GM18526 (cell line): ENCODE results near the gene INVS.

ENCODE experiments used
- POLR2A ChIP-seq: IDR thresholded peaks from 3 replicates; pipeline ENCODE4 v1.6.1; 2011; ENCODE audit not compliant: insufficient read length; ENCODE audit errors: extremely low read depth

INVS gene

DNA sequence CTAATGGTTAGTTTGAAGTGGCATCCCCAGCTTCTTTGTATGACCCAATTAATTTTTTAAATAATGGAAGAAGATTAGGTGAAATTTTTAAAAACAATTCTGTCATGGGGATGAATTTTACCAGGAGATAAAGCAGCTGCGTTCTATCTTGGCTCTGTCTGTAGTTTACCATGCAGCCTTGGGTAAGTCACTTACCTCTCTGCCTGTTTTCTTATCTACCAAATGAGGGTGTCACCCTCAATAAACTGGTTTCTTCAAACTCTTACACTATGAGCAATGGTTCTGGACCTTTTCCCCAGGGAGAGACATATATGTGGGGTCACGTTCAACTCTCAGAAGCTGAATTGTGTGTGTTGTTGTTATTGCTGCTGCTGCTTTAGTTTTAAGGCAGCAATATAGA lies 182.0 kb downstream of the INVS start:
- no peak for TF ChIP-seq POLR2A

DNA sequence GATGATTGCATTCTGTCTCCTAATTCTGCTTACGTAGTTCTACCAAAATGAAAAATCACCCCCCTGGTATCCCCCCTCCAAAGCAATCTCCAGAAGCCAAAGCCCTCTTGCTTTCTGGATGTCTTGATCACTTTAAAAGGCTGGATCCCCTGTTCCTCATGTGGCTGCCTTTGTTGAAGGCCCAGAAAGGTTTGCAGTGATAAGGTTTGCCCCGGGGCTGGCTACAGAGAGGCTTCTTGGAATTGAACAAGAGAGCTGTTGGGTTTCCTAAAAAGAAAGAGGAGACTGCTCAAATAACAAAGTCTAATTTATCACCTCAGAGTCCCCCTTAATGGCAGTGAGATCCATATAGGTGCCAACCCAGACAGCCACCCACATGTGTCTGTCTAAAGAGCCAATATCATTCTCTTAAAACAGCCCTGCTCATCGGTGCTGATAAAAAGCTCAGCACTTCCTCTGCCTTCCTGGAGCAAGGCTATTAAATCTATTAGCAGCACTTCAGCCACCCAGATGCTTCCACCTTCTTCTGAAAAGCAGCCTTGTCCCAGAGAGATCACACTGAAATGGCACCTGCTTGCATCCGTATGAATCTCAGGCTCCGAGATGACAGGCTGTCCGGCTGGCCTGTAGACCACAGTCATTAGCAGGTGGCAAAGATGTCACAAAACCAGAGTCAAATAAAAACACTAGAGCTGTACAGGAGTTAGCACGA lies 182.8 kb downstream of the INVS start:
- no peak for TF ChIP-seq POLR2A

DNA sequence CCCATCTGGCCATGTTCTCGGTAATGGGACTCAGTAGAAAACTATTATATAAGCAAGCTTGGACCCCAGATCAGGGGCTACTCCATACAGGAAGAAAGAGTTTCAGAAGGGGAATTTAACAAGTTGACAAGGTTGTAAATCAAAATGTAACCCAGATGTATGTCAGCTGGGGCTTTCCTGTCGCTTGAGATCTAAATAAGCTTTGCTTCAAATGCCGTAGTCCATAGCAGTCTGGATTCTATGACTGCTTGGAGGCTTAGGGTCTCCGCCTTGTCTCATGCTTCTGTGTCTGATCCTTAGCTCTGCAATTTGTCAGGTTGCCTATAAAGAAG lies 183.3 kb downstream of the INVS start:
- TF ChIP-seq POLR2A = no peak

DNA sequence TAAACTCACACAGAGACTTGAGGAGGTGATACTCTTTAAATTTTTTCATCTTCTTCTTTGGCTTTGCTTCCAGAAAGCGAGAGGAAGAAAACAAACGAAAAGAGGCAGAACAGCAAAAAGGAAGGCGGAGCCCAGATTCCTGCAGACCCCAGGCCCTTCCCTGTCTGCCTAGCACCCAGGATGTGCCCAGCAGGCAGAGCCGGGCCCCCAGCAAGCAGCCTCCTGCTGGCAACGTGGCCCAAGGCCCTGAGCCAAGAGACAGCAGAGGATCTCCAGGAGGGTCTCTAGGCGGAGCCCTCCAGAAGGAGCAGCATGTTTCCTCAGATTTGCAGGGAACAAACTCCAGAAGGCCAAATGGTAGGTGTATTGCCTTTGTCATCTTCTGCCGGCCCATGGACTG lies 185.2 kb downstream of the INVS start:
- no peak for TF ChIP-seq POLR2A

DNA sequence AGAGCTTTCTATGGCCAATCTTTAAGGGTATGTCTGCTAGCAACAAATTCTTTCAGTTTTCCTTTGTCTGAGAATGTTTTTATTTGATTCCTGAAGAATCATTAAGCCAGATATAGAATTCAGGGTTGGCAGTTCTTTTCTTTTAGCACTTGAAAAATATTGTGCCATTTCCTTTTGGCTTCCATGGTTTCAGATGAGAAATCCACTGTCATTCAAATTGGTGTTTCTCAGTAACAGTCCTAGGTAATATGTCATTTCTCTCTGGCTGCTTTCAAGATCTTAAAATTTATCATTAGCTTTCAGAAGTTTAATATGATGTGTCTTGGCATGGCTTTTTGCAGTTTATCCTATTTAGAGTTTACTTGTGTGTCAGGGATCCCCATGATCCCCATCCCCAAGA lies 186.0 kb downstream of the INVS start:
- TF ChIP-seq POLR2A = no peak

DNA sequence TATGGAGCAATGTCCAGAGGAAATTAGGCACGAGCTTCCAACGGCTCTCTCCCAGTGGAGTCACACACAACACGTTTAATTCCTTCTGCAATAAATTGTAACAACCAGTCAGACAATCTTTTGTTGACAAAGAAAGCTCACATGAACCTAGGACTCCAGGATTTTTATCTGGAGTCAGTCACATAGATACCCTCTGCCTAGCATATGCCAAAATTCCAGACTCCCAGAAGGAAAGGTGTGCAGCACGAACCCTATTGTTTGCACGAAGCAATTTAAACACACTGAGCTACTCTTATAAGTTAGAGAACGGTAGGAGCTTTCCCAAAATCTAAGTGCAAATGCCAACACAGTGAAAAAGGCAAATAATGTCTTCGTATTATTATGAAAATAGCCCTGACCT lies 186.6 kb downstream of the INVS start:
- no peak for TF ChIP-seq POLR2A

DNA sequence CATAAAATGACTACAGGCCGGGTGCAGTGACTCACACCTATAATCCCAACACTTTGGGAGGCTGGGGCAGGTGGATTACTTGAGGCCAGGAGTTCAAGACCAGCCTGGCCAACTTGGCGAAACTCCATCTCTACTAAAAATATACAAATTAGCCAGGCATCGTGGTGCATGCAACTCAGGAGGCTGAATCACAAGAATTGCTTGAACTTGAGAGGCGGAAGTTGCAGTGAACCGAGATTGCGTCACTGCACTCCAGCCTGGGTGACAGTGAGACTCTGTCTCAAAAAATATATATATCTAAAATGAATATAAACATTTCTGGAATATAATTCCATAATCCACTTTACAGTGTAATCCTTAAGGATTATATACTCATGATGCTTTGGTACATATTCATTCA lies 187.2 kb downstream of the INVS start:
- no peak for TF ChIP-seq POLR2A

DNA sequence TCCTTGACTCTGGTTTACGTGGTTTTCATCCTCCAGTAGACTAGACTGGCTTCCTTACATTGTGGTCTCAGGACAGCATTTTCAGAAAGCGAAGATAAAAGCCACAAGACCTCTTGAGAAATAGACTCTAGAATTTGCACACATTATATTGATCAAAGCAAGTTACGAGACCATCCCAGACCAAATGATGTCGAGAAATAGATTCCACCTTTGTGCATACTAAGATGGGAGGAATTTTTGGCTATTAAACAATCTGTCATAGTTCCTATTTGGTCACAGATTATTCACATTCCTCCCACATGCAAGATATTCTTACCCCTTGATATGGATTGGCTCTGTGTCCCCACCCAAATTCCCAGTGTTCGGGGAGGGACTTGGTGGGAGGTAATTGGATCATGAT lies 188.1 kb downstream of the INVS start:
- TF ChIP-seq POLR2A = no peak

DNA sequence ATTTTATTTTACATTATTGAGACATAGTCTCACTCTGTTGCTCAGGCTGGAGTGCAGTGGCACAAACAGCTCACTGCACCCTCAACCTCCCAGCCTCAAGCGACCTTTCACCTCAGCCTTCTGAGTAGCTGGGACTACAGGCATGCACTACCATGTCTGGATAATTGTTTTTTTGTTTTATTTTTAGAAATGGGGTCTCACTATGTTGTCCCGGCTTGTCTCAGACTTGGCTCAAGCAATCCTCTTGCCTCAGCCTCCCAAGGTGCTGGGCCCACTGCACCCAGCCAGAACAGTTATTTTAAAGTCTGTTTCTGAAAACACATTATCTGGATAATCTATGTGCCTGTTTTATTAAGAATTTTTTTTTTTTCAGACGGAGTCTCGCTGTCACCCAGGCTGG lies 191.7 kb downstream of the INVS start:
- TF ChIP-seq POLR2A = no peak

DNA sequence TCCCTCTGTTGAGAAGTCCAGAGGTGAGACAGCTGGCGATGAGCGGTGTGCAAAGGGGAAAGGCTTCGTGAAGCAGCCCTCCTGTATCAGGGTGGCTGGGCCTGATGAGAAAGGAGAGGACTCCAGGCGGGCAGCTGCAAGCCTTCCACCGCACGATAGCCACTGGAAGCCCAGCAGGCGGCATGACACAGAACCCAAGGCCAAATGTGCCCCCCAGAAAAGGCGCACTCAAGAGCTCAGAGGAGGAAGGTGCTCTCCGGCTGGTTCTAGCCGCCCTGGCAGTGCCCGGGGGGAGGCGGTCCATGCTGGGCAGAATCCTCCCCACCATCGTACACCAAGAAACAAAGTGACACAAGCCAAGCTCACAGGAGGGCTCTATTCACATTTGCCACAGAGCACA lies 193.4 kb downstream of the INVS start:
- TF ChIP-seq POLR2A = no peak

DNA sequence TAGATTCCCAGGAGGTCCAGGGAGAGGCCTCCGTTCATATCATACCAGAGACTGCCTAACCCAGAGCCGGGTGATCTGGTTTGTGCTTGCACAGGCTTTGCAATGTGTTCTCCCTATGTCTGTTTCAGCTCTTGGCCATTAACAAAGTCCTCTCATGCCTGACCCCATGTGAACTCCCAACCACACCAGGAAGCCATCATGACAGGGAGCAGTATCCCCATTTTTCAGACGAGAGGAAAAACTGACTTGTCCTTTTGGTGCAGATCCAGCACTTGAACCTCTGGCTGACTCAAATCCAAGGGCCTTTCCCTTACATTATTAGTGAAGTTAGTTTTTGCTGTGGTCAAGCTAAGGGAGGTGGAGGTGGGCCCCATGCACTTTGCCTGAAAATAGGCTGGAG lies 195.3 kb downstream of the INVS start:
- TF ChIP-seq POLR2A = no peak

DNA sequence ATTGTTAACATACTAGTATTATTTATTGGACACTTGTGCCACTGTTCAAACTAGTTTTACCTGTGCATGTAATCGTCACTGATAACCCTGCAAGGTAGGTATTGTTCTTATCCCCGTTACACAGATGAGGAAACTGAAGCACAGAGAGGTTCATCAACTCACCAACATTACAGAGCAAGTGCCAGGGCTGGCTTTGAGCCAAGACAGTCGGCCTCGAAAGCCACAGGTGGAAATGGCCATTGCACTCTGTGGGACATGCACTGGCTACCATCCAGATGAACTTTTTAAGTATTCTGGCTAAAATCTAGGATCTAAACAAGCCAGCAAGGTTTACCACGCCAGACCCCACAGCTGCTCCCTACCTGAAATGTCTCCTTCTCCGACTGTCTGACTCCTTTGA lies 195.8 kb downstream of the INVS start:
- TF ChIP-seq POLR2A = no peak

DNA sequence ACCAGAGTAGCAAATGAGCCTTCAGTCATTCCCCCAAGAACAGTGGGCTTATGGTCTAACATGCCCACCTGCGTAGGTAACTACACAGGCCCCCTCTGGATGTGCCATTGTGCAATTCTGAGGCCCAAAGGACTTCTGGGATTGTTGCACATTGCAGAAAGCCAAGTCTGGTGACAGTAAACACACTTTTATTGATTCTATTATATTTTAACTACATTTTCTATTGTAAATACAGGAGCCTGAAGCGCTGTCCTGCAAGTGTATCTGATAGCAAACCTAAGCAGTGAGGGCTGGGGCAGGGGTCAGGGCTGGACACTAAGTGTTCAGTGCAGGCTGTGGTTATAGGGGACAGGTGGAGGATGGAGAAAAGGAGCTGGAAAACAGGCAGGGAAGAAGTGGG lies 196.2 kb downstream of the INVS start:
- no peak for TF ChIP-seq POLR2A

DNA sequence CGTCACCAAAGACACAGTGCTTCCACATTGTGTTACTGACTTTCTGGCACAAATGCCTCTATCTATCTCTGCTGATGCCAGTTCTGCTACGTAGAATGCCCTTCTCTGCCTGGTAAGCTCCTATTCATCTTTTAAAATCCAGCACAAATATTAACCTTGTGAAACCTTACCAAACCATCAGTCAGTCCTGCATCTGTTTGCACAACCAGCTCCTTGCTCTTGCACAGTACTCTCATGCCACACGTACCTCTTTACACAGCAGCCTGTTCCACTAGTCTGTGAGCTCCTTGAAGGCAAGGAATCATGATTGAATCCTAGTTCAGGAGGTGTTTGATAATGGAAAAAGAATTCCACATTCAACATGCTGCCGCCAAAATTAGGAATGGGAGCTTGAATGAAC lies 197.4 kb downstream of the INVS start:
- no peak for TF ChIP-seq POLR2A

DNA sequence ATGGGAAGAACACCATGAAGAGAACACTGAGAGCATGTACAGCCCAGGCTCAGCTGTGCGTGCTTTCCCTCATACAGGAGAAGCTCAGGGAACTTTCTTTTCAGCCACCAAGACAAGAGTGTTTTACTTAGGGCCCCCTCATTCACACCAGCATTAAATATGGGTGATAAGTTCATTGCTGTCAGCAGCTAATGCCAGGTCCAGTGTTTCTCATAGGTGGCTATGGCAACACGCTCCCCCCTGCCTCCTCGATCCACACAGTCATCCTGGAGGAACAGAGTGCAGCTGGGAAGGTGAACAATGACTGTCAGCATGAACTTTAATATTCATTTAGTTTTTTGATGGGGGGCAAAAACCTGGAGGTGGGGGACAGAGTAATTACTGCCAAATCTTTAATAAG lies 199.3 kb downstream of the INVS start:
- TF ChIP-seq POLR2A = no peak

DNA sequence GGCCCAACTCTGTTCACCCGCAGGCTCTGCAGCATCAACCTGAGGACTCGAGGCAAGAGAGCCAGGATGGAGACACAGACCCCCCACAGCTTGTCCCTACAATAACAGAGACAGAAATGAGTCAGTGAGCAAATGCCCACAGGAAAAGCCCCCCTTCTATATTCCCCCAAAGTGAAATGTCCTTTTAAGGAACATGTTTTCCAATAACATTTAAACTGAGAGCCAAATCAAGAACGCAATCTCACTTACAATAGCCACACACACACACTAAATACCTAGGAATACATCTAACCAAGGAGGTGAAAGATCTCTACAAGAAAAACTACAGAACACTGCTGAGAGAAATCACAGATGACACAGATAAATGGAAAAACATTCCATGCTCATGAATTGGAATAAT lies 204.7 kb downstream of the INVS start:
- TF ChIP-seq POLR2A = no peak

DNA sequence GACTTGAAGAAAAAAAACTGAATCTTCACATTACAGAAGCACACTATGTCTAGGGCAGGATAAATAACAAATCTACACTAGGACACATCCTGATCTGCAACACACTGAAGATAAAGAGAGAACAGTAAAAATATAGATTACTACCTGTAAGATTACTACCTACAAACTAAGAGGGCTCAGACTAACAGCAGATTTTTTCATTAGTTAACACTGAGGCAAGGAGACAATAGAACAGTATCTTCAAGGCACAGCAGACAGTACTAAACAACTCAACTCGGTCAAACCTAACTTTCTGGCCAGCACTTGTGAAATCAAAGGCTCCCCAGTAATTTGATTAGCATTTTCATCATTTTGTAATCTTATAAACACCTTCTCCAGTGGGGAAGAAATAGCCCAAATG lies 207.2 kb downstream of the INVS start:
- no peak for TF ChIP-seq POLR2A

DNA sequence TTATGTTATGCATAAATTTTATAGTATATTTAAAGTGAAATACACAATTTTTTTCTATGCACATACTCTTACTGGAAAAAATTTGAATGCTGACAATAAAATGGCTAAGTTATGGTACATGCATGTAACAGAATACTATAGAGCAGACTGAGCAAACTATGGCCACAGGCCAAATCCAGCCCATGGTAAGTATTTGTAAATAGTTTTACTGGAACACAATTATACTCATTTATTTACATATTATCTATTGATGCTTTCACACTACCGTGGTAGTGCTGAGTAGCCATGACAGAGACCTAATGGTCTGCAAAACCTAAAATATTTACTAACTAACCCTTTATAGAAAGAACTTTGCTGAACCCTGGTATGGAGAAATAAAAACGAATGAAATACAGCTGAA lies 208.0 kb downstream of the INVS start:
- TF ChIP-seq POLR2A = no peak
